Left ventricle myocardium inferior (tissue), 1 donor: ENCODE measurements around the gene E2F6. TPM values are rescaled to one million over a fixed set of nuclear protein-coding genes. Genes with fewer than 3 reads are reported as not detected.

ENCODE experiments used
- DNase-seq: peaks from one replicate; pipeline ENCODE4 v3.0.0-alpha.2; 2020
- H3K27ac ChIP-seq: fragments of 200-600 bp; replicated peaks from 2 replicates; pipeline ENCODE4 v1.8.0; 2021
- H3K27me3 ChIP-seq: fragments of 200-600 bp; 2 replicates; pipeline ENCODE4 v1.8.0; 2021; ENCODE audit warnings: low read depth
- H3K36me3 ChIP-seq: fragments of 200-600 bp; 2 replicates; pipeline ENCODE4 v1.8.0; 2021
- H3K4me1 ChIP-seq: fragments of 200-600 bp; 2 replicates; pipeline ENCODE4 v1.8.0; 2021
- H3K4me3 ChIP-seq: fragments of 200-600 bp; 2 replicates; pipeline ENCODE4 v1.8.0; 2021; ENCODE audit warnings: mild to moderate bottlenecking, moderate library complexity
- H3K9me3 ChIP-seq: fragments of 200-600 bp; replicated peaks from 2 replicates; pipeline ENCODE4 v1.8.0; 2021
- CTCF ChIP-seq: fragments of 200-600 bp; IDR thresholded peaks from 2 replicates; pipeline ENCODE4 v1.8.0; 2021; ENCODE audit warnings: antibody characterized with exemption, mild to moderate bottlenecking, borderline replicate concordance
- intact Hi-C: fragments of 100-400 bp; cut with micrococcal nuclease; formaldehyde crosslinking; loops from one replicate; pipeline ENCODE4 v1.11.0; 2022
- total RNA-seq: library from RNA; stranded (reverse); fragmentation: NEBNext Ultra II Directional; extraction: Animal tissue kit (Norgen Biotek cat#: 25700); gene quantifications from one replicate; pipeline ENCODE4 v1.2.1, GENCODE V29; 2021
- donor health status: DM: no; HTN: yes; CAD: no; lungs with severe emphysema.

Gene E2F6
- total RNA-seq, 1 donor from 2014 or later: 12.8 TPM

DNA sequence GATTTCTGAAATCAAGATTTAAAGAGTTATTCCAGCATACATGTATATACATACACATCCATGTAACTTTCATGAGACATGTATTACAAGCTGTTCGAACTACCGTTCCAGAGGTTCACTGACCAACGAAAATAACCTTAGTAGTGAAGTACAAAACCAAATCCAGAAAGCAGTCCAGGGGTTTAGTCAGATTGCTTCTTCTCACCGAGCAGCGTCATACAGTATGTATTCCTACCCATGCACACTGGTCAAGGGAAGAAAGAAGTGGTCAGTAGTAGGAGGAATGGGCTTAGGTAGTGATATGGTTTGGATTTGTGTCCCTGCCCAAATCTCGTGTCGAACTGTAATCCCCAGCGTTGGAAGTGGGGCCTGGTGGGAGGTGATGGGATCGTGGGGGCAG, 45.3 kb downstream of the E2F6 start:
- H3K27ac ChIP-seq: peak overlapping the region; percentile 88
- no peaks in the 10 kb centered on the region for H3K27me3 ChIP-seq
- H3K4me3 ChIP-seq: no peak overlapping the region
- TF ChIP-seq CTCF: no peak
- H3K9me3 ChIP-seq: peaks cover 12% of the 10 kb centered on the region
- H3K4me1 ChIP-seq: peaks cover 29% of the 10 kb centered on the region
- H3K36me3 ChIP-seq: no peaks in the 10 kb centered on the region
- intact Hi-C loops: no loop called here
- no peak for DNase-seq

DNA sequence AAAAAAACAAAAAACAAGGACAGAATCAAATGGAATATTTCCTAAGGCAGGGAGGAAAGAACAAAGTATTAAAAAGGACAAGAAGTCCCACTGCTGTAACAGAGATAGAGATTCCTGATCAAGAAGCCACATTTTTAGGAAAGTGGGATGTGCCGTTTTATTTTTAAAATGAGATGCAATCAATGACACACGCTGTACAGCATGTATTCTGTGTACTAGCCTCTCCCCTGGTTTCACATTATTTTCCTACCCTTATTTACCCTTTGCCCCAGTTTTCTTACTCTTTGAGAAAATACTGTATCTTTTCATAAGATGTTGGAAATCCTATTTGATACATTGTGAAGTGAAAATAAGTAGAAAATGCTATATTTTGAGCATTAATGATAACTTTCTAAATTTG, 45.8 kb downstream of the E2F6 start:
- peak overlapping the region; percentile 88 for H3K27ac ChIP-seq
- intact Hi-C loops: no loop called here
- H3K27me3 ChIP-seq: no peaks in the 10 kb centered on the region
- H3K4me1 ChIP-seq: peaks cover 29% of the 10 kb centered on the region
- H3K36me3 ChIP-seq: no peaks in the 10 kb centered on the region
- H3K4me3 ChIP-seq: peak overlapping the region; percentile 39
- peaks cover 12% of the 10 kb centered on the region for H3K9me3 ChIP-seq
- TF ChIP-seq CTCF: no peak
- DNase-seq: no peak

DNA sequence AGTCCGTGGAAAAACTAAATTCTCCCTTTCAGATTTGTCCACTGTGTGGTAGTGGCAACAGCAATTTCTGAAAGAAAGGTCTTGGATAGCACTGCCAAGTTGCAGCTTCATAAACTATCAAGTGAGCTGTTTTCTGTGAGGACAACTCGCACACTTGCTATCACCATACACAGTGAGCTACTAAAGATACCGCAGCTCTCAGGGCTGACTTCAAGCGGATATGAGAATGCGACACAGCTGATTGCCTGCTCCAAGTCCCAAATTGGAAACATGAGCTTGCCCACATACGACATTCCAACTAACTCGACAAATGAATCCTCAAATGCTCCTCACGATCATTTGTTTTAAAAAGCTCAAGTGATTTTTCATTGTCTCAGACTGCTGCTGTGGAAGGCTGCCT, 46.2 kb downstream of the E2F6 start:
- intact Hi-C loops: loop anchor here (10.0 kb wide), 2 partner anchors 75 to 285 kb away; partner anchors contain the start of gene ROCK2
- Histone ChIP-seq H3K36me3 (no peaks in the 10 kb centered on the region), H3K27me3 (no peaks in the 10 kb centered on the region), H3K27ac (peak overlapping the region; percentile 88), H3K4me1 (peaks cover 29% of the 10 kb centered on the region), H3K9me3 (peaks cover 12% of the 10 kb centered on the region), H3K4me3 (peak overlapping the region; percentile 39)
- no peak for TF ChIP-seq CTCF
- DNase-seq: no peak

- DNase-seq: no peak
- Histone ChIP-seq H3K9me3 (peaks cover 12% of the 10 kb centered on the region), H3K27ac (no peak overlapping the region), H3K4me3 (no peak overlapping the region), H3K27me3 (no peaks in the 10 kb centered on the region), H3K36me3 (no peaks in the 10 kb centered on the region), H3K4me1 (peaks cover 29% of the 10 kb centered on the region)
- intact Hi-C loops: loop anchor here (10.0 kb wide), 2 partner anchors 73 to 283 kb away; partner anchors contain the start of gene ROCK2
- TF ChIP-seq CTCF: peak; percentile 42
Measured at GRCh38 chr2:11417946-11418585, 47.9 kb downstream of the E2F6 start.

GRCh38 chr2:11416931-11417330, 49.0 kb downstream of the E2F6 start:
- no peak for TF ChIP-seq CTCF
- H3K36me3 ChIP-seq: no peaks in the 10 kb centered on the region
- intact Hi-C loops: loop anchor here (10.0 kb wide), 2 partner anchors 72 to 282 kb away; partner anchors contain the start of gene ROCK2
- no peak for DNase-seq
- H3K4me3 ChIP-seq: no peak overlapping the region
- peaks cover 12% of the 10 kb centered on the region for H3K9me3 ChIP-seq
- H3K27ac ChIP-seq: no peak overlapping the region
- H3K4me1 ChIP-seq: peaks cover 28% of the 10 kb centered on the region
- no peaks in the 10 kb centered on the region for H3K27me3 ChIP-seq
